DOHH2 (cell line): Measurements from ENCODE around the gene CABLES1.

ENCODE experiments used
- CTCF ChIP-seq: fragments of 200-600 bp; sonication (generic); IDR thresholded peaks from one replicate; pipeline ENCODE4 v1.5.1; 2014; ENCODE audit warnings: antibody characterized with exemption, mild to moderate bottlenecking, low read depth, low read length; ENCODE audit not compliant: poor library complexity, severe bottlenecking
- EZH2phosphoT487 ChIP-seq: fragments of 200-600 bp; sonication (generic); IDR thresholded peaks from 2 replicates; pipeline ENCODE4 v1.6.1; 2017; ENCODE audit warnings: borderline replicate concordance, mild to moderate bottlenecking, antibody characterized with exemption, low read length, moderate library complexity, mixed read lengths

- TF ChIP-seq EZH2phosphoT487, result no peak
- TF ChIP-seq CTCF, result peak; percentile 30
Observed at GRCh38 chr18:23095463-23095862, 39.8 kb upstream of the CABLES1 start.
